HepG2 (cell line): ENCODE results near the gene IFITM10. TPM values are rescaled to one million over a fixed set of nuclear protein-coding genes. Genes with fewer than 3 reads are reported as not detected.

ENCODE experiments used
- CERS6 ChIP-seq: sonication (generic); formaldehyde crosslinking; IDR thresholded peaks from 2 replicates; pipeline ENCODE4 v1.5.0; 2020; ENCODE audit warnings: missing genetic modification reagents
- HNRNPUL1 ChIP-seq: fragments of 200-400 bp; formaldehyde crosslinking; IDR thresholded peaks from 2 replicates; pipeline ENCODE4 v1.6.1; 2017; ENCODE audit warnings: low read depth, mild to moderate bottlenecking, low read length, moderate library complexity
- NCOA5 ChIP-seq: sonication (generic); formaldehyde crosslinking; IDR thresholded peaks from 2 replicates; pipeline ENCODE4 v1.4.0; 2020; ENCODE audit warnings: missing genetic modification reagents
- NFE2 ChIP-seq: sonication (generic); formaldehyde crosslinking; IDR thresholded peaks from 2 replicates; pipeline ENCODE4 v1.4.0; 2020; ENCODE audit warnings: missing genetic modification reagents
- POLR2AphosphoS2 ChIP-seq: IDR thresholded peaks from 2 replicates; pipeline ENCODE4 v1.6.1; 2011; ENCODE audit warnings: low read depth, low read length, improper control_type of control experiment
- SIN3B ChIP-seq: fragments of 150-350 bp; IDR thresholded peaks from 2 replicates; pipeline ENCODE4 v1.6.1; 2014; ENCODE audit warnings: low read length
- SNAPC4 ChIP-seq: sonication (generic); formaldehyde crosslinking; IDR thresholded peaks from 2 replicates; pipeline ENCODE4 v1.4.0; 2020; ENCODE audit warnings: mild to moderate bottlenecking, missing genetic modification reagents
- ZMAT3 ChIP-seq: sonication (generic); formaldehyde crosslinking; conservative IDR thresholded peaks from 2 replicates; pipeline ENCODE4 v1.7.0; 2021; ENCODE audit warnings: missing genetic modification reagents
- ZNF33B ChIP-seq: sonication (generic); formaldehyde crosslinking; IDR thresholded peaks from 2 replicates; pipeline ENCODE4 v1.5.1; 2020; ENCODE audit warnings: mild to moderate bottlenecking, missing genetic modification reagents
- ZNF44 ChIP-seq: sonication (generic); formaldehyde crosslinking; IDR thresholded peaks from 2 replicates; pipeline ENCODE4 v1.5.1; 2020; ENCODE audit warnings: mild to moderate bottlenecking, missing genetic modification reagents
- ZNF564 ChIP-seq: sonication (generic); formaldehyde crosslinking; IDR thresholded peaks from 2 replicates; pipeline ENCODE4 v1.8.1; 2023; ENCODE audit warnings: mild to moderate bottlenecking, missing genetic modification reagents
- ZNF570 ChIP-seq: sonication (generic); formaldehyde crosslinking; IDR thresholded peaks from 2 replicates; pipeline ENCODE4 v1.4.0; 2020; ENCODE audit warnings: mild to moderate bottlenecking, missing genetic modification reagents, borderline replicate concordance
- ZNF850 ChIP-seq: sonication (generic); formaldehyde crosslinking; conservative IDR thresholded peaks from 2 replicates; pipeline ENCODE4 v1.9.0; 2021; ENCODE audit warnings: mild to moderate bottlenecking, missing genetic modification reagents
- ZNF883 ChIP-seq: sonication (generic); formaldehyde crosslinking; IDR thresholded peaks from 2 replicates; pipeline ENCODE4 v1.5.1; 2020; ENCODE audit warnings: mild to moderate bottlenecking, missing genetic modification reagents; ENCODE audit errors: not compliant biosample characterization
- ZSCAN30 ChIP-seq: sonication (generic); formaldehyde crosslinking; IDR thresholded peaks from 2 replicates; pipeline ENCODE4 v1.5.0; 2020; ENCODE audit warnings: mild to moderate bottlenecking, missing genetic modification reagents
- polyA plus RNA-seq, 8 experiments: library from polyadenylated mRNA; depleted of rRNA in 3 of 8; stranded (reverse) in 7 of 8; unstranded in 1 of 8; fragments of >200 nt; fragmentation: Illumina TruSeq in 4 of 8; extraction: Trizol in 4 of 8; gene quantifications; 2 replicates each; pipeline versions ENCODE4 v1.2.1 to v1.2.3, GENCODE V29; 2011 to 2016; ENCODE audit warnings: low read depth in 4 of 8, missing spikeins in 1 of 8, mixed read lengths in 1 of 8; ENCODE audit not compliant: insufficient read depth in 1 of 8
- total RNA-seq, 5 experiments: library from RNA; depleted of rRNA; stranded (reverse); fragments of >200 nt; fragmentation: Illumina TruSeq; extraction: Trizol; gene quantifications; 2 replicates each; pipeline ENCODE4 v1.2.3, GENCODE V29; 2016; ENCODE audit warnings: low read depth in 1 of 5
- TF ChIP-seq, protein P1 (sequence below): sonication (generic); formaldehyde crosslinking; IDR thresholded peaks from 2 replicates; pipeline ENCODE4 v1.4.0; 2020; ENCODE audit warnings: mild to moderate bottlenecking, low read depth, missing genetic modification reagents
- TF ChIP-seq, protein P2 (sequence below): IDR thresholded peaks from 2 replicates; pipeline ENCODE4 v1.6.1; 2012; ENCODE audit warnings: low read depth, low read length, improper control_type of control experiment
- TF ChIP-seq, protein P3 (sequence below): sonication (generic); formaldehyde crosslinking; IDR thresholded peaks from 2 replicates; pipeline ENCODE4 v1.8.1; 2023; ENCODE audit warnings: mild to moderate bottlenecking, moderate library complexity, missing genetic modification reagents

IFITM10 gene
- total and polyA plus RNA-seq, 2 of the 13 experiments (the other 11 are each of a cell fraction or from before 2014, with no cell fraction given): 0.09 to 0.13 TPM

DNA sequence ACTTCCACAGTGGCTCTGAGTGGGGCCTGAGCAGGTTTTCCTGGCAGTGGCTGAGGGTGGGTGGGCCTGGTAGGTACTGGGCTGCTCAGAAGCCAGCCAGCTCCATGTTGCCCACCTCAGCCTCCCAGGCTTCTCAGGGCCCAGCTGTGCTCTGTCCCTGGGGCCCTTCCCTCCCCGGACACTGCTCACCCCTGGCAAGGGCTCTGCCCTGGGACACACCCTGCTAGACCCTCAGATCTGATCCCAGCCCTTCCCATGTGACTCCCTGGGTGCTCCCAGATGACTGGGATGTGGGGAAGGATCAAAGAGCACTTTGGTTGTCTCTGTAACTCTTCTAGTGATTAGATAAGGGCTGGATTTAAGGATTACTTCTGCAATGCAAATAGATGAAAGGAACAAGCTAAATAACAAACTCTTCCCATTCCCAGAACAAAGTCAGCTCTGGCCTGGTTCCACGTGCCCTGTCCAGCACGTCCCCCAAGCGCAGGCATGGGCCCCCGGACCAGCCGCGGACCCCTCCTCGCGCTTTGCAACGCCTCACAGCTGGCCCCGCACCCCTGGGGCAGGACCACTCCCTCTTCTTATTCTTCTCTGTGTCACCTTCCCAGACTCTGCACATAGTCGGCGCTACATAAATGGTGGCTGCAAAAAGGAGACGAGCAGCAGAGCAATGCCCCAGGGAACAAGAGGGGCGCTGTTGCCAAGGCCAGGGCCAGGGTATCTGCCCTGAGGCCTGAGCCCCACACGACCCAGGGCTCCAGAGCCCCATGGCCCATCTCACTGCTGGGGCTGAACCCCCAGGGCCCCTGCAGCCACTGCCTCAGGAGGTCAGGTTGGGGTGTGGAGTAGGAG, 59.1 kb downstream of the IFITM10 start (continued):
- TF ChIP-seq CERS6 (CRISPR knock-in tag): no peak
- peak; percentile 32; the same call in 1 of the 2 replicates for TF ChIP-seq ZNF570 (CRISPR knock-in tag)
- TF ChIP-seq ZSCAN30: no peak; the same call in 1 of the 2 replicates
- peak; percentile 82 for TF ChIP-seq NCOA5
- TF ChIP-seq, protein P1, sequence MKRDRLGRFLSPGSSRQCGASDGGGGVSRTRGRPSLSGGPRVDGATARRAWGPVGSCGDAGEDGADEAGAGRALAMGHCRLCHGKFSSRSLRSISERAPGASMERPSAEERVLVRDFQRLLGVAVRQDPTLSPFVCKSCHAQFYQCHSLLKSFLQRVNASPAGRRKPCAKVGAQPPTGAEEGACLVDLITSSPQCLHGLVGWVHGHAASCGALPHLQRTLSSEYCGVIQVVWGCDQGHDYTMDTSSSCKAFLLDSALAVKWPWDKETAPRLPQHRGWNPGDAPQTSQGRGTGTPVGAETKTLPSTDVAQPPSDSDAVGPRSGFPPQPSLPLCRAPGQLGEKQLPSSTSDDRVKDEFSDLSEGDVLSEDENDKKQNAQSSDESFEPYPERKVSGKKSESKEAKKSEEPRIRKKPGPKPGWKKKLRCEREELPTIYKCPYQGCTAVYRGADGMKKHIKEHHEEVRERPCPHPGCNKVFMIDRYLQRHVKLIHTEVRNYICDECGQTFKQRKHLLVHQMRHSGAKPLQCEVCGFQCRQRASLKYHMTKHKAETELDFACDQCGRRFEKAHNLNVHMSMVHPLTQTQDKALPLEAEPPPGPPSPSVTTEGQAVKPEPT (CRISPR knock-in tag): peak; percentile 62; the same call in 1 of the 2 replicates
- TF ChIP-seq ZMAT3 (CRISPR knock-in tag): no peak; the same call in 1 of the 2 replicates
- no peak for TF ChIP-seq HNRNPUL1
- peak; percentile 28; the same call in 1 of the 2 replicates for TF ChIP-seq ZNF564 (CRISPR knock-in tag)
- TF ChIP-seq POLR2AphosphoS2: no peak
- TF ChIP-seq ZNF33B: peak; percentile 68; the same call in 1 of the 2 replicates
- TF ChIP-seq, protein P2, sequence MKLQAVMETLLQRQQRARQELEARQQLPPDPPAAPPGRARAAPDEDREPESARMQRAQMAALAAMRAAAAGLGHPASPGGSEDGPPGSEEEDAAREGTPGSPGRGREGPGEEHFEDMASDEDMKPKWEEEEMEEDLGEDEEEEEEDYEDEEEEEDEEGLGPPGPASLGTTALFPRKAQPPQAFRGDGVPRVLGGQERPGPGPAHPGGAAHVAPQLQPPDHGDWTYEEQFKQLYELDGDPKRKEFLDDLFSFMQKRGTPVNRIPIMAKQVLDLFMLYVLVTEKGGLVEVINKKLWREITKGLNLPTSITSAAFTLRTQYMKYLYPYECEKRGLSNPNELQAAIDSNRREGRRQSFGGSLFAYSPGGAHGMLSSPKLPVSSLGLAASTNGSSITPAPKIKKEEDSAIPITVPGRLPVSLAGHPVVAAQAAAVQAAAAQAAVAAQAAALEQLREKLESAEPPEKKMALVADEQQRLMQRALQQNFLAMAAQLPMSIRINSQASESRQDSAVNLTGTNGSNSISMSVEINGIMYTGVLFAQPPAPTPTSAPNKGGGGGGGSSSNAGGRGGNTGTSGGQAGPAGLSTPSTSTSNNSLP: peak; percentile 86
- no peak for TF ChIP-seq NFE2 (CRISPR knock-in tag)
- peak; percentile 56; the same call in 1 of the 2 replicates for TF ChIP-seq ZNF44
- no peak for TF ChIP-seq ZNF883
- peak; percentile 94 for TF ChIP-seq ZNF850 (CRISPR knock-in tag)
- TF ChIP-seq SNAPC4 (CRISPR knock-in tag): no peak
- TF ChIP-seq SIN3B: no peak
- TF ChIP-seq, protein P3, sequence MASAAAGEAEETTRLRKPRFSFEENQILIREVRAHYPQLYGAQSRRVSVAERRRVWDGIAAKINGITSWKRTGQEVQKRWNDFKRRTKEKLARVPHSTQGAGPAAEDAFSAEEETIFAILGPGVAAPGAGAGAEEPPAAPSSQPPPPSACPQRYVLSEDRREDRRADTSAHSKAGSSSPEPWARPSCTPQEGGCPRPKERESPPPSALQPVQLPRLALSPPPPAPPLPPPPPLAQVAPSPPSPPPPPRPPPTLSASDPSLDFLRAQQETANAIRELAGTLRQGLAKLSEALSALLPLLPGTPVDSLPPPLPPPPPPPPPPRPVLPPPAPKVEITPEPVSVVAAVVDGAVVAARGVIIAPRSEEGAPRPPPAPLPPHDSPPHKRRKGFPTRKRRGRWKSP (CRISPR knock-in tag): peak; percentile 80
